ENCODE measurements around the gene MC4R.
"Not testable (repeated sequence)": the region's sequence is repeated elsewhere in the genome, so short reads cannot be mapped to it uniquely, and the experiment has no call there.

MC4R gene

GRCh38 chr18:60372596-60372995 is at the start of gene MC4R:
Gene MC4R (minus strand): TSS chr18:60372775. CDS start chr18:60372349, 426 bp downstream.
- DNase-seq = no peak

GRCh38 chr18:60422306-60422705 is 49.7 kb upstream of the MC4R start:
- not testable (repeated sequence) for DNase-seq

- no peak for DNase-seq
Observed at GRCh38 chr18:60421356-60422118, 49.0 kb upstream of the MC4R start.

- no peak for DNase-seq
Observed at GRCh38 chr18:60417946-60418345, 45.4 kb upstream of the MC4R start.

- no peak for DNase-seq
Observed at GRCh38 chr18:60413944-60414547, 41.5 kb upstream of the MC4R start.

DNA sequence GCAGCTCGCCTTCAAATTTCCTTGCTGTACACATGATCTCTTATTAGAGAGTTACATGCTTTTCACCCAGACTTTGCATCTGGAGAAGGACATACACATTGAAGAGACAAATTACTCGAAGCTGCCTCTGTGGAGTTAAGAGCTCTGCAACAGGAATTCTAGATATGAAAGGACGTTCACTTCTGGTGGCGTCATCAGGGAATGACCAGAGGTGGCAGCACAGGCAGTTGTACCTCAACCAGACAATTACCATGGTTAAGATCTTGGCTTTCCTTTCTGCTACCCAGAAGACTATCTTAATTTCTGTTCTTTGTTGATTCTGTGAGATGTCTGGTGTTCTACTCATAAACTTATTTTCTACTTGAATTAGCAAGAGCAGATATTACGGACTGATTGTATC is 39.1 kb upstream of the MC4R start:
- no peak for DNase-seq

- no peak for DNase-seq
Observed at GRCh38 chr18:60406721-60407120, 34.1 kb upstream of the MC4R start.

- DNase-seq = no peak
Observed at GRCh38 chr18:60404486-60405085, 32.0 kb upstream of the MC4R start.

- DNase-seq = no peak
Observed at GRCh38 chr18:60401346-60401745, 28.8 kb upstream of the MC4R start.

DNA sequence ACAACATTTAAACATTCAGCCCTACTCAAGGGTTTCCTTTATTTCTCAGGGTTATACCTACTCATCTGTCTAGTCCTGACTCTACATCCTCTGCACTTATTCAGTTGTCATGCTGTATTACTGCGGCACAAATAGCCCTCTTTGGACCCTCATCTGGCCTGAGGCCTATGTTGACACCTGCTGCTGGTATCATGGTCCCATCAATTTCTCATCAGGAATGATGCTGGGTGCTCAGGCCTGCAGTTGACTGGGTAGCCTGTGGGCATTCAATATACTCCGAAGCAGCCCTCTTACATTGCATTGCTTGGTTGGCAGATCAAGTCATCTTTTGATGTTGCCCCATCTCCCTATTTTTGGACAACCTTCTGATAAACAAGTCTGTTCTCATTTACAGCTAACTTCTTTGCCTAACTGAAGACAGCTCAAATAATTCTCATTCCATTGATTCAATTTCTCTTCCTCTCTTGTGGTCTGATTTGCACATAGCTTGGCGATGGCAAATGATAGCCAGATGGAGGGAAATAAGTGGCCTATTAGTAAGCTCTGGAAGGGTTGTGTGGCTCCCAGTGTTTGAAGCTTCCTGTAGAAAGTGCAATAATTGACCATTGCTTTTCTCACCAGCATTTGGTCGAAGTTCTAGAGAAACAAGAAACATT is 19.1 kb upstream of the MC4R start:
- no peak for DNase-seq

DNA sequence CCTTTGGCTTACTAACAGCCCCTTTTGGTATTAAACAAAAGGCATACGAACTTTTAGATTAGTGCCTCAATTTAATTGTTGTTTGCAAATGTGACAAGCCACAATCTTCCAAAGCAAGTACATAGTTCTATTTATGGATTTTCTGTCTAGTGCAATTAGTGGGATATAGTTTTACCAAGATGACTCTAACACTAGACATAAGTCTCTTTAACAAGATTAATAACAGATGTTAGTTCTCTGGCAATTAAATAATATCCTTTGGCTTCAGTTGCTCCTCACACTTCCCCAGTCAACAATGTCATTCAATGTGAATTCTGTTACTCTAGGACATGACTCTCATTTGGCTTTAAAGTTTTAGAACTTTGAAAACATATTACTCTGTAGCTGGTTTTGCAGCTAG is 16.7 kb upstream of the MC4R start:
- no peak for DNase-seq

- DNase-seq = no peak
Observed at GRCh38 chr18:60385693-60386092, 13.1 kb upstream of the MC4R start.

GRCh38 chr18:60383893-60384292 is 11.3 kb upstream of the MC4R start:
- no peak for DNase-seq

DNA sequence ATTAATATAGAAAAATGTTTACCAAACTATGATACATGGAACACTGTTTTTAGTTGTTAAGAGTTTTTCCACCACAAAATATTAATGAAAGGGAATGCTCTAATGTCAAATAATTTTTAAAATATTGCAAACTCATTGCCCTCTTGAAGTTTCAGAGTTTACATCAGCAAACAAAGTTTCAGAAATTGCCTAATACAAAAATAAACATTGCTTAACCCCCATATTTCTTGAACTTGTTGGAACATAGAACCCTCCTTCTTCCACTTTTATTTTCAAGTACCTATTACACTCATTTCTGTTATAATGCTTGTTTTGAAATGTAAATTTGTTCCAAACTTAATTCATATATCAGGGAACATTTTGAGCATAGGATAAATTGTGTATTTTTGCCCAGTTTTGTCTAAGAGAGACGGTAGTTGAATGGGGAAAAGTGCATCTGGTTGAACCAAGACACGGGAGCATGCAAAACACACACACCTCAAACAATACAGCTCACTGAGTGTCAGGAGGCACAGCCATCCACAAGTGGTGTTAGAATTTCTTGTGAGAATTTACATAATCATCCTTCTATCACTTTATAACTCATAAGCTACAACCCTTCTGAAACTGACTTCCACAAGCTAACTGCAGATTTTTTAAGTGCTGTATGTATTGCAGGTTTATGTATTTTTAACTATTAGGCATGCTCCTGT is 5.3 kb upstream of the MC4R start:
- DNase-seq = no peak

GRCh38 chr18:60372132-60372531 is 443 bp downstream of the MC4R start:
- no peak for DNase-seq

DNA sequence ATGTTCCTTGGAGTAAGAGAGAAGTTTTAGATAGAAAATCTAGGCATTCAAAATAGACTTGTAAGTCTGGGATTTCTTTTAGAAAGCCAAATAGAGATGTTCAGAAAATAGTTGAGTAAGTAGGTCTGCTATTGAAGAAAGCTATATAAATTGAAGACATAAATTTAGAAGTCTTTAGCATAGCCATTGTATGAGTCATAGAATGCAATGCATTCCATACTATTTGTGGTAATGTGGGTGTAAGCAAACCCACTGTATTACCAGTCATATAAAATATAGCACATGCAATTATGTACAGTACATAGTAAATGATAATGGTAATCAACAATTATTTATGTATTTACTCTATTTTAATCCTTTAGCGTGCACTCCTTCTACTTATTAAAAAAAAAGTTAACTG is 14.1 kb downstream of the MC4R start:
- DNase-seq = no peak

DNA sequence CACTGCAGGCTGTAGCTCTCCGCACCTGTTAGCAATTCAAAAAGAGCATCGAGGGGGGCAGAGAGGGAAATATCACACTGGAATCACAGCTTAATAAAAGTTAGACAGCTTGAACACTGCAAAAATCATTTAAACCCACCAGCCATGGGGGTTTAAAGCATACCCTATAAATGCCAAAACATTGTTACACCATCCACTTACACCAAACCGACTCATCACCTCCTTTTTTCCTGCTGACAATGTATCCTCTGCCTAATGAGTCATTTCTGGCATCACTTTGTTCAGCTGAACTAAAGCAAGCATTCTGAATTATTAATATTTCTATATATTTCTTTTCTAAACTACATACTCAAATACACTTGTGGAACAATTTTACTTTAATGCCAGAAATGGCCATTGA is 21.6 kb downstream of the MC4R start:
- DNase-seq = no peak

DNA sequence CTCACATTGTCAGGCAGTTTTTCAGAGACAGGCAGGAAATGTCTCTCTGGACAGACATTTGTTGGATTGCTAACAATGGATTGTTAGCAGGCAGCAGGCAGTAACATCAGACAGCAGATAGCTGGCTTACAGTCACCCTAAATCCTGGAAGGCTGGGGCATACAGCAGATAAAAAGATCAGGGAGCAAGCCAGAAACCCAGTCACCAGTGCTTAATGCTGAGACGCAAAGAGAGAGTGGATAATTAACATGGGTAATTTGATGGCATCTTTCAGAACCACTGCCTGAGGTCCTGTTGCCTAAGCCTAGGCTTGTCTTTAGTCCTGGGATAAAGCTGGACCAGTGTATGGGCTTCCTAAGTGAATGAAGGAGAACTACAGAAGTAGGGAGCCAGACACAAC is 22.4 kb downstream of the MC4R start:
- no peak for DNase-seq

- DNase-seq = no peak
Observed at GRCh38 chr18:60347526-60348045, 25.0 kb downstream of the MC4R start.

GRCh38 chr18:60339018-60339417 is 33.6 kb downstream of the MC4R start:
- no peak for DNase-seq

DNA sequence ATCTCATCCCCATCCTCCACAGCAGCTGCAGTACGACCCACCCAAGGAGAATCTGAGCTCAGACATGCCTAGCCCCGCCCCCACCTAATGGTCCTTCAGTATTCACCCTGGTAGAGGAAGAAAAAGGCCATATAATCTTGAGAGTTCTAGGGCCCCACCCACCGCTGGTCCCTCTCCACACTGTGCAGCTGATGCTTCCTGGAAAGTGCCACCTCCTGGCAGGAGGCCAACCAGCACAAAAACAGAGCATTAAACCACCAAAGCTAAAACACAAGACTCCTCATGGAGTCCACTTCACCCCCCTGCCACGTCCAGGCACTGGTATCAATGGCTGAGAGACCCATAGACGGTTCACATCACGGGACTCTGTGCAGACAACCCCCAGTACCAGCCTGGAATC is 40.7 kb downstream of the MC4R start:
- DNase-seq = no peak

- DNase-seq = no peak
Observed at GRCh38 chr18:60329131-60329530, 43.4 kb downstream of the MC4R start.

DNA sequence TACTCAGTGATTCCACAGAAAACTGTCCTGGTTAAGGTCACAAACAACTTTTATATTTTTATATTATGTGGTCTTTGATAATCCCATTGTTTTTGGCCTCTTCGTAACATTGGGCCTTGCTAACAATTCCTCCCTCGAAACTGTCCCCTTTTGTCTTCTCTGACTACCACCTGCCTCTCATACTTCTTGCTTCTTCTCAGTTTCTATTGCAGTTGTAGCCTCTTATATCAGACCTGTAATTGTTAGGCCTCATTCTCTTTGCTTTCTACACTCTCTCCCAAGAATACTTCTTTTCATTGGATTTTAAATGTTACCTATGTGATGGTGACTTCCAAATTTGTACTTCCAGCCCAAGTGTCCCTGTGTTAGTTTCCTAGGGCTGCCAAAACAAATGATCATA is 44.7 kb downstream of the MC4R start:
- DNase-seq = no peak

Data from CD4-positive, alpha-beta T cell treated with Interferon alpha-2 for 1 hour (primary cell).